GM12872 (cell line): ENCODE data around the gene AKT3.

Experiments
- CTCF ChIP-seq: IDR thresholded peaks from 3 replicates; pipeline ENCODE4 v1.5.1; 2011; ENCODE audit warnings: low read depth, mild to moderate bottlenecking, low read length, moderate library complexity; ENCODE audit not compliant: insufficient read depth

Gene AKT3

GRCh38 chr1:243806310-243806709 lies 43.7 kb downstream of the AKT3 start:
- TF ChIP-seq CTCF = no peak

GRCh38 chr1:243802736-243803135 lies 47.3 kb downstream of the AKT3 start:
- TF ChIP-seq CTCF = no peak

GRCh38 chr1:243801378-243801777 lies 48.7 kb downstream of the AKT3 start:
- TF ChIP-seq CTCF = no peak

- no peak for TF ChIP-seq CTCF
These were observed 50.1 kb downstream of the AKT3 start for GRCh38 chr1:243799908-243800307.

GRCh38 chr1:243798726-243799125 lies 51.3 kb downstream of the AKT3 start:
- no peak for TF ChIP-seq CTCF

- TF ChIP-seq CTCF = no peak
These were observed 54.0 kb downstream of the AKT3 start for GRCh38 chr1:243796016-243796415.

- no peak for TF ChIP-seq CTCF
These were observed 56.7 kb downstream of the AKT3 start for GRCh38 chr1:243793298-243793697.

GRCh38 chr1:243792891-243793290 lies 57.2 kb downstream of the AKT3 start:
- TF ChIP-seq CTCF = no peak
